SK-N-SH (cell line): ENCODE measurements around the gene TRAPPC6A. TPM values are rescaled to one million over a fixed set of nuclear protein-coding genes. Genes with fewer than 3 reads are reported as not detected.

ENCODE experiments used
- CTCF ChIA-PET: fragments of 300-600, 350-600 bp; formaldehyde crosslinking; extraction: SDS; loops from one replicate; lab custom pipeline; 2021; lab: Yijun Ruan, JAX
- POLR2A ChIA-PET: fragments of 350-600 bp; sonication (Branson Sonifier 250); formaldehyde crosslinking; extraction: SDS; loops from one replicate; lab custom pipeline; 2020; ENCODE audit warnings: antibody characterized with exemption, inconsistent platforms; lab: Yijun Ruan, JAX
- DNase-seq: peaks from one replicate; pipeline ENCODE4 v3.0.0; 2012
- H2AFZ ChIP-seq: fragments of 200-600 bp; sonication (generic); 2 replicates; pipeline ENCODE4 v1.8.1; 2016; ENCODE audit warnings: antibody characterized with exemption, mild to moderate bottlenecking, low read depth
- H3F3A ChIP-seq: fragments of 200-600 bp; sonication (generic); replicated peaks from 2 replicates; pipeline ENCODE3; 2016; ENCODE audit warnings: antibody characterized with exemption, mild to moderate bottlenecking; ENCODE audit not compliant: insufficient read depth
- H3K27ac ChIP-seq, 2 experiments: fragments of 200-500 bp in 1 of 2; fragments of 200-600 bp in 1 of 2; sonication (Bioruptor generic) in 1 of 2; sonication (generic), shearing (Covaris generic) in 1 of 2; 2 replicates each; pipeline versions ENCODE4 v1.5.1 to v1.6.1; 2014 to 2016; ENCODE audit warnings: low read depth in 2 of 2, inconsistent platforms in 1 of 2, low read length in 1 of 2, mild to moderate bottlenecking in 1 of 2, mixed read lengths in 1 of 2
- H3K27me3 ChIP-seq: fragments of 200-600 bp; sonication (generic), shearing (Covaris generic); 2 replicates; pipeline ENCODE4 v1.6.1; 2016; ENCODE audit warnings: mixed run types; ENCODE audit not compliant: insufficient read depth
- H3K36me3 ChIP-seq, 2 experiments: fragments of 200-500 bp in 1 of 2; fragments of 200-600 bp in 1 of 2; sonication (Bioruptor generic) in 1 of 2; sonication (generic) in 1 of 2; replicated peaks in 1 of 2; 2 replicates each; pipeline versions ENCODE3 to v1.5.1; 2014 to 2016; ENCODE audit warnings: low read length in 1 of 2, mild to moderate bottlenecking in 1 of 2; ENCODE audit not compliant: insufficient read depth in 2 of 2, control insufficient read depth in 1 of 2
- H3K4me1 ChIP-seq, 2 experiments: fragments of 200-500 bp in 1 of 2; fragments of 200-600 bp in 1 of 2; sonication (Bioruptor generic) in 1 of 2; sonication (generic), shearing (Covaris generic) in 1 of 2; 2 replicates each; pipeline versions ENCODE4 v1.5.1 to v1.6.1; 2014 to 2016; ENCODE audit warnings: low read depth in 1 of 2, low read length in 1 of 2, mixed run types in 1 of 2; ENCODE audit not compliant: insufficient read depth in 2 of 2, control insufficient read depth in 1 of 2
- H3K4me2 ChIP-seq: fragments of 200-600 bp; sonication (generic), shearing (Covaris generic); 2 replicates; pipeline ENCODE4 v1.6.1; 2017; ENCODE audit warnings: mixed run types
- H3K4me3 ChIP-seq, 2 experiments: fragments of 200-500 bp in 1 of 2; fragments of 200-600 bp in 1 of 2; sonication (Bioruptor generic) in 1 of 2; sonication (generic), shearing (Covaris generic) in 1 of 2; 2 replicates each; pipeline versions ENCODE4 v1.5.1 to v1.8.1; 2014 to 2016; ENCODE audit warnings: low read depth in 2 of 2, inconsistent platforms in 1 of 2, low read length in 1 of 2, mild to moderate bottlenecking in 1 of 2, mixed read lengths in 1 of 2, moderate library complexity in 1 of 2
- H3K79me2 ChIP-seq: fragments of 200-600 bp; sonication (generic); 2 replicates; pipeline ENCODE4 v1.8.1; 2017; ENCODE audit warnings: mild to moderate bottlenecking; ENCODE audit not compliant: insufficient read depth
- H3K9ac ChIP-seq: fragments of 200-600 bp; sonication (generic); 2 replicates; pipeline ENCODE4 v1.6.1; 2017; ENCODE audit warnings: mixed run types
- H3K9me2 ChIP-seq: fragments of 200-600 bp; sonication (generic); 2 replicates; pipeline ENCODE4 v1.6.1; 2017; ENCODE audit warnings: mixed run types
- H3K9me3 ChIP-seq: fragments of 200-600 bp; sonication (generic); 2 replicates; pipeline ENCODE4 v1.6.1; 2017; ENCODE audit warnings: mixed run types, mild to moderate bottlenecking, moderate library complexity
- H4K20me1 ChIP-seq: fragments of 200-600 bp; sonication (generic); 2 replicates; pipeline ENCODE4 v1.6.1; 2017; ENCODE audit warnings: mild to moderate bottlenecking, mixed run types; ENCODE audit not compliant: insufficient read depth
- EZH2phosphoT487 ChIP-seq: fragments of 200-600 bp; sonication (generic); IDR thresholded peaks from 2 replicates; pipeline ENCODE4 v1.6.1; 2017; ENCODE audit warnings: low read depth, mixed run types, mild to moderate bottlenecking, antibody characterized with exemption, moderate library complexity, borderline replicate concordance
- FOSL2 ChIP-seq: IDR thresholded peaks from 2 replicates; pipeline ENCODE4 v1.4.0; 2012; ENCODE audit warnings: low read depth, mild to moderate bottlenecking, moderate library complexity, borderline replicate concordance
- FOXJ3 ChIP-seq: sonication (generic); formaldehyde crosslinking; IDR thresholded peaks from 2 replicates; pipeline ENCODE4 v1.5.1; 2020; ENCODE audit warnings: mild to moderate bottlenecking, missing genetic modification reagents
- GABPA ChIP-seq: IDR thresholded peaks from 2 replicates; pipeline ENCODE4 v1.4.0; 2012; ENCODE audit warnings: low read depth, mild to moderate bottlenecking
- MEF2A ChIP-seq: IDR thresholded peaks from 2 replicates; pipeline ENCODE4 v1.4.0; 2012; ENCODE audit warnings: low read depth, borderline replicate concordance
- NRF1 ChIP-seq: IDR thresholded peaks from 2 replicates; pipeline ENCODE4 v1.6.1; 2012; ENCODE audit warnings: low read depth, mild to moderate bottlenecking, low read length
- RAD21 ChIP-seq: IDR thresholded peaks from 2 replicates; pipeline ENCODE4 v1.6.1; 2012; ENCODE audit warnings: mild to moderate bottlenecking, low read length
- RCOR1 ChIP-seq: fragments of 150-350 bp; IDR thresholded peaks from 2 replicates; pipeline ENCODE4 v1.6.1; 2017; ENCODE audit warnings: antibody characterized with exemption, low read length
- SIN3A ChIP-seq: IDR thresholded peaks from 2 replicates; pipeline ENCODE4 v1.6.1; 2012; ENCODE audit warnings: low read depth, mild to moderate bottlenecking, low read length, moderate library complexity, borderline replicate concordance
- SMC3 ChIP-seq: IDR thresholded peaks from 2 replicates; pipeline ENCODE4 v1.6.1; 2012; ENCODE audit warnings: low read depth, low read length, improper control_type of control experiment
- TAF1 ChIP-seq: IDR thresholded peaks from 2 replicates; pipeline ENCODE4 v1.6.1; 2012; ENCODE audit warnings: low read depth, mild to moderate bottlenecking, low read length, moderate library complexity, borderline replicate concordance
- TCF12 ChIP-seq: IDR thresholded peaks from 2 replicates; pipeline ENCODE4 v1.4.0; 2012
- TEAD4 ChIP-seq: IDR thresholded peaks from 2 replicates; pipeline ENCODE4 v1.4.0; 2012; ENCODE audit warnings: mild to moderate bottlenecking, borderline replicate concordance; ENCODE audit not compliant: insufficient read depth
- YY1 ChIP-seq: IDR thresholded peaks from 2 replicates; pipeline ENCODE4 v1.4.0; 2012; ENCODE audit warnings: low read depth, mild to moderate bottlenecking
- WGBS: methylation state at CpG from one replicate; pipeline ENCODE4 v1.1.6; 2017; ENCODE audit warnings: low lambda C conversion rate; 5-methylcytosine and 5-hydroxymethylcytosine counted together
- polyA plus RNA-seq, 3 experiments: library from polyadenylated mRNA; depleted of rRNA; stranded (reverse); fragments of >200 nt; gene quantifications; 2 replicates each; pipeline ENCODE4 v1.2.3, GENCODE V29; 2012
- TF ChIP-seq, protein P1 (sequence below): IDR thresholded peaks from 2 replicates; pipeline ENCODE4 v1.4.0; 2012; ENCODE audit warnings: low read depth
- TF ChIP-seq, protein P2 (sequence below): IDR thresholded peaks from 2 replicates; pipeline ENCODE4; 2012
- TF ChIP-seq, protein P3 (sequence below): fragments of 150-350 bp; IDR thresholded peaks from 2 replicates; pipeline ENCODE4 v1.6.1; 2016; ENCODE audit warnings: mild to moderate bottlenecking, low read depth, low read length
- TF ChIP-seq, protein P4 (sequence below): IDR thresholded peaks from 2 replicates; pipeline ENCODE4 v1.4.0; 2012; ENCODE audit warnings: low read depth, borderline replicate concordance
- TF ChIP-seq, protein P5 (sequence below): fragments of 200-600 bp; sonication (generic); IDR thresholded peaks from 2 replicates; pipeline ENCODE4 v1.6.1; 2017; ENCODE audit warnings: antibody characterized with exemption, mild to moderate bottlenecking, moderate library complexity

TRAPPC6A gene
- polyA plus RNA-seq, 1 of the 3 experiments (the other 2 are of a cell fraction): 59.0 TPM

DNA sequence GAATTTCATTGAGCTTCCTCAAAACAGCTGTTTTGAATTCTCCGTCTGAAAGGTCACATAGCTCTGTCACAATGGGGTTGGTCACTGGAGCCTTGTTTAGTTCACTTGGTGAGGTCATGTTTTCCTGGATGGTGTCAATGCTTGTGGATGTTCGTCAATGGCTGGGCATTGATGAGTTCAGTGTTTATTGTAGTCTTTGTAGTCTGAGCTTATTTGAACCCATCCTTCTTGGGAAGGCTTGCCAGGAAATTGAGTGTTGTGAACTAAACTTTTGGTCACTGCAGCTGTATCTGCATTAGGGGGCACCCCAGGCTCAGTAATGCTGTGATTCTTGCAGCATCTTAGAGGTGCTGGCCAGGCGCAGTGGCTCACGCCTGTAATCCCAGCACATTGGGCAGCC lies 22.5 kb upstream of the TRAPPC6A start:
- WGBS: 73% methylated on average over 4 of the region's 4 CpGs
- DNase-seq: no peak
- CTCF ChIA-PET: interaction anchor here (0.8 to 2.4 kb wide), 6 partner anchors 9 to 279 kb away, joined by 3 to 14 read pairs (median 4); no protein-coding TSS in a partner anchor

DNA sequence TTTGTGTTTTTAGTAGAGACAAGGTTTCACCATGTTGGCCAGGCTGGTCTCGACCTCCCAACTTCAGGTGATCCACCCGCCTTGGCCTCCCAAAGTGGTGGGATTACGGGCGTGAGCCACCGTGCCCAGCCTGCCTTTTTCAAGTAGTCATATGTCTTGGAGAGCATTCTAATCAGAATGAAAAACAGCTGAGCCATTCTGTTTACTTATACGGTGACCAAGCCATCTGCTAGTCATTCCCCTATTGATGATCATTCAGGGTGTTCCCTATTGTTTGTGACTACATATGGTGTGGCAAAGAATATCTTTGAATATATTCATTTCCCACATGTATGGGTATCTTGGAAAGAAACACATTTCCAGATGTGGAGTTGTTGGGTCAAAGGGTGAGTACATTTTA lies 17.7 kb upstream of the TRAPPC6A start:
- Histone ChIP-seq H3K27ac (no peak overlapping the region), H3K4me1 (no peaks in the 10 kb centered on the region), H3K9ac (no peak overlapping the region), H3K4me3 (no peak overlapping the region), H3F3A (no peaks in the 10 kb centered on the region), H2AFZ (no peak overlapping the region), H3K9me3 (no peaks in the 10 kb centered on the region), H3K27me3 (no peaks in the 10 kb centered on the region), H4K20me1 (no peaks in the 10 kb centered on the region), H3K9me2 (no peaks in the 10 kb centered on the region), H3K79me2 (no peaks in the 10 kb centered on the region), H3K4me2 (no peak overlapping the region), H3K36me3 (no peaks in the 10 kb centered on the region)
- ChIA-PET POLR2A (no interaction called here), CTCF (interaction anchor here (1.2 kb wide), 1 partner anchor 9 kb away, joined by 4 read pairs; no protein-coding TSS in a partner anchor)
- DNase-seq: no peak
- no peak for TF ChIP-seq TCF12
- TF ChIP-seq EZH2phosphoT487: no peak
- no peak for TF ChIP-seq RCOR1
- TF ChIP-seq TAF1: no peak
- no peak for TF ChIP-seq MEF2A
- TF ChIP-seq, protein P1, sequence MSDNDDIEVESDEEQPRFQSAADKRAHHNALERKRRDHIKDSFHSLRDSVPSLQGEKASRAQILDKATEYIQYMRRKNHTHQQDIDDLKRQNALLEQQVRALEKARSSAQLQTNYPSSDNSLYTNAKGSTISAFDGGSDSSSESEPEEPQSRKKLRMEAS: no peak
- TF ChIP-seq FOSL2: no peak
- no peak for TF ChIP-seq SMC3
- no peak for TF ChIP-seq YY1
- TF ChIP-seq, protein P2, sequence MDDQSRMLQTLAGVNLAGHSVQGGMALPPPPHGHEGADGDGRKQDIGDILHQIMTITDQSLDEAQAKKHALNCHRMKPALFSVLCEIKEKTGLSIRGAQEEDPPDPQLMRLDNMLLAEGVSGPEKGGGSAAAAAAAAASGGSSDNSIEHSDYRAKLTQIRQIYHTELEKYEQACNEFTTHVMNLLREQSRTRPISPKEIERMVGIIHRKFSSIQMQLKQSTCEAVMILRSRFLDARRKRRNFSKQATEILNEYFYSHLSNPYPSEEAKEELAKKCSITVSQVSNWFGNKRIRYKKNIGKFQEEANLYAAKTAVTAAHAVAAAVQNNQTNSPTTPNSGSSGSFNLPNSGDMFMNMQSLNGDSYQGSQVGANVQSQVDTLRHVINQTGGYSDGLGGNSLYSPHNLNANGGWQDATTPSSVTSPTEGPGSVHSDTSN: no peak
- TF ChIP-seq, protein P3, sequence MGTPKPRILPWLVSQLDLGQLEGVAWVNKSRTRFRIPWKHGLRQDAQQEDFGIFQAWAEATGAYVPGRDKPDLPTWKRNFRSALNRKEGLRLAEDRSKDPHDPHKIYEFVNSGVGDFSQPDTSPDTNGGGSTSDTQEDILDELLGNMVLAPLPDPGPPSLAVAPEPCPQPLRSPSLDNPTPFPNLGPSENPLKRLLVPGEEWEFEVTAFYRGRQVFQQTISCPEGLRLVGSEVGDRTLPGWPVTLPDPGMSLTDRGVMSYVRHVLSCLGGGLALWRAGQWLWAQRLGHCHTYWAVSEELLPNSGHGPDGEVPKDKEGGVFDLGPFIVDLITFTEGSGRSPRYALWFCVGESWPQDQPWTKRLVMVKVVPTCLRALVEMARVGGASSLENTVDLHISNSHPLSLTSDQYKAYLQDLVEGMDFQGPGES: no peak
- TF ChIP-seq GABPA: no peak
- no peak for TF ChIP-seq TEAD4
- TF ChIP-seq FOXJ3 (CRISPR knock-in tag): no peak
- no peak for TF ChIP-seq NRF1
- TF ChIP-seq, protein P4, sequence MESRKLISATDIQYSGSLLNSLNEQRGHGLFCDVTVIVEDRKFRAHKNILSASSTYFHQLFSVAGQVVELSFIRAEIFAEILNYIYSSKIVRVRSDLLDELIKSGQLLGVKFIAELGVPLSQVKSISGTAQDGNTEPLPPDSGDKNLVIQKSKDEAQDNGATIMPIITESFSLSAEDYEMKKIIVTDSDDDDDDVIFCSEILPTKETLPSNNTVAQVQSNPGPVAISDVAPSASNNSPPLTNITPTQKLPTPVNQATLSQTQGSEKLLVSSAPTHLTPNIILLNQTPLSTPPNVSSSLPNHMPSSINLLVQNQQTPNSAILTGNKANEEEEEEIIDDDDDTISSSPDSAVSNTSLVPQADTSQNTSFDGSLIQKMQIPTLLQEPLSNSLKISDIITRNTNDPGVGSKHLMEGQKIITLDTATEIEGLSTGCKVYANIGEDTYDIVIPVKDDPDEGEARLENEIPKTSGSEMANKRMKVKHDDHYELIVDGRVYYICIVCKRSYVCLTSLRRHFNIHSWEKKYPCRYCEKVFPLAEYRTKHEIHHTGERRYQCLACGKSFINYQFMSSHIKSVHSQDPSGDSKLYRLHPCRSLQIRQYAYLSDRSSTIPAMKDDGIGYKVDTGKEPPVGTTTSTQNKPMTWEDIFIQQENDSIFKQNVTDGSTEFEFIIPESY: no peak
- no peak for TF ChIP-seq SIN3A
- WGBS: 50% methylated on average over 6 of the region's 6 CpGs

More for the DNA sequence above, 22.5 kb upstream of the TRAPPC6A start:
- H3K36me3 ChIP-seq: no peaks in the 10 kb centered on the region
- no peaks in the 10 kb centered on the region for H3K9me3 ChIP-seq
- H3K4me1 ChIP-seq: no peaks in the 10 kb centered on the region
- H3K4me3 ChIP-seq: no peak overlapping the region
- no peak overlapping the region for H3K27ac ChIP-seq
- H3K9me2 ChIP-seq: no peaks in the 10 kb centered on the region
- peaks cover 5% of the 10 kb centered on the region for H3F3A ChIP-seq
- H3K9ac ChIP-seq: no peak overlapping the region
- POLR2A ChIA-PET: no interaction called here
- H3K27me3 ChIP-seq: no peaks in the 10 kb centered on the region
- H3K79me2 ChIP-seq: no peaks in the 10 kb centered on the region
- TF ChIP-seq EZH2phosphoT487 (no peak), RAD21 (peak; percentile 68), SMC3 (peak; percentile 53; the same call in 1 of the 2 replicates)
- TF ChIP-seq, protein P5, sequence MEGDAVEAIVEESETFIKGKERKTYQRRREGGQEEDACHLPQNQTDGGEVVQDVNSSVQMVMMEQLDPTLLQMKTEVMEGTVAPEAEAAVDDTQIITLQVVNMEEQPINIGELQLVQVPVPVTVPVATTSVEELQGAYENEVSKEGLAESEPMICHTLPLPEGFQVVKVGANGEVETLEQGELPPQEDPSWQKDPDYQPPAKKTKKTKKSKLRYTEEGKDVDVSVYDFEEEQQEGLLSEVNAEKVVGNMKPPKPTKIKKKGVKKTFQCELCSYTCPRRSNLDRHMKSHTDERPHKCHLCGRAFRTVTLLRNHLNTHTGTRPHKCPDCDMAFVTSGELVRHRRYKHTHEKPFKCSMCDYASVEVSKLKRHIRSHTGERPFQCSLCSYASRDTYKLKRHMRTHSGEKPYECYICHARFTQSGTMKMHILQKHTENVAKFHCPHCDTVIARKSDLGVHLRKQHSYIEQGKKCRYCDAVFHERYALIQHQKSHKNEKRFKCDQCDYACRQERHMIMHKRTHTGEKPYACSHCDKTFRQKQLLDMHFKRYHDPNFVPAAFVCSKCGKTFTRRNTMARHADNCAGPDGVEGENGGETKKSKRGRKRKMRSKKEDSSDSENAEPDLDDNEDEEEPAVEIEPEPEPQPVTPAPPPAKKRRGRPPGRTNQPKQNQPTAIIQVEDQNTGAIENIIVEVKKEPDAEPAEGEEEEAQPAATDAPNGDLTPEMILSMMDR: peak; percentile 46
- no peaks in the 10 kb centered on the region for H4K20me1 ChIP-seq
- H2AFZ ChIP-seq: no peak overlapping the region
- H3K4me2 ChIP-seq: no peak overlapping the region
